Measurements from ENCODE around the gene KCNN2.

KCNN2 gene

DNA sequence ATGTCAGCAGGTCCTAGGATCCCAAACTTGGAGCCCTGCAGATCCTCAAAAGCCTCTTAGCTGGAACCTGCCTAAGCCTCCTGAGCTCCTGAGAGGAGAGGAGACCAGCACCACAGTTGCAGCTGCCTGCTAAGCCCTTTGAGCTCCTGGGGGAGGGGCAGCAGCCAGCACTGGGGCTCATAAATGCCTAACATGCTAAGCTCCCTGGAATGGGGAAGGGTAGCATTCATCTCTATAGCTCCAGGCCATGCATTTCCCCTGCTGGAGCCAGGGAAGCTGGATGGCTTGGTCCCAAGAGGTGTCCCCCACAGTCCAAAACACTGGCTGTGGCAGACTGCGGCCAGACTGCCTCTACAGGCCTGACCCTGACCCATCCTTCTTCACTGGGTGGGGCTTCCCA lies 182.7 kb downstream of the KCNN2 start:
- DNase-seq (ENCODE audit: low spot score): no peak

Measured in AG08395 (cell line).